ENCODE results near the gene PIP5K1A. TPM values are rescaled to one million over a fixed set of nuclear protein-coding genes. Genes with fewer than 3 reads are reported as not detected.
A peak's percentile ranks its signal among the peaks of the same experiment; 100 is the strongest.
"Not testable (repeated sequence)": the region's sequence is repeated elsewhere in the genome, so short reads cannot be mapped to it uniquely, and the experiment has no call there.

Gene PIP5K1A
- total RNA-seq, 4 donors from 2014 or later = 66.8 to 240 (median 92.6) TPM

DNA sequence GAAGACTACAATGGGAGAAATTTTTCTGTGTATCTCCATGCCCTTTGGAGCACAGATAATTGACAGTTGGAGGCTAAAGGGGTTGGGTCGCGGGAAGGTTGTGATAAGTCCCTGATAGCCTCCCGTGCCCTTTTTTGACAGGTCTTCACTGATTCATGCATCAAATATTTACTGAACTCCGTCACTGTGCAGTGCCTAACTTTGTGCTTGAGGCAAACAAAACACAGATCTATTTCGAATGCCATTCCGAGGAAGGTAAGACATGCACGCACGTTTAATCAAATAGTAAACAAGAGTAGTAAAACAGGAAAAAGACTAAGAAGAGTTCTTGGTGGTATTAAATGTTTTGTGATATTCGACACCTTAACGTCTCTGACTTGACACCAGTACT lies 494 bp upstream of the PIP5K1A start:
- intact Hi-C loops (cut with DNase I; ENCODE audit: low total_unique reads) = loop anchor here (10.0 kb wide), 1 partner anchor 57 kb away; the partner anchor contains the start of gene PSMD4

DNA sequence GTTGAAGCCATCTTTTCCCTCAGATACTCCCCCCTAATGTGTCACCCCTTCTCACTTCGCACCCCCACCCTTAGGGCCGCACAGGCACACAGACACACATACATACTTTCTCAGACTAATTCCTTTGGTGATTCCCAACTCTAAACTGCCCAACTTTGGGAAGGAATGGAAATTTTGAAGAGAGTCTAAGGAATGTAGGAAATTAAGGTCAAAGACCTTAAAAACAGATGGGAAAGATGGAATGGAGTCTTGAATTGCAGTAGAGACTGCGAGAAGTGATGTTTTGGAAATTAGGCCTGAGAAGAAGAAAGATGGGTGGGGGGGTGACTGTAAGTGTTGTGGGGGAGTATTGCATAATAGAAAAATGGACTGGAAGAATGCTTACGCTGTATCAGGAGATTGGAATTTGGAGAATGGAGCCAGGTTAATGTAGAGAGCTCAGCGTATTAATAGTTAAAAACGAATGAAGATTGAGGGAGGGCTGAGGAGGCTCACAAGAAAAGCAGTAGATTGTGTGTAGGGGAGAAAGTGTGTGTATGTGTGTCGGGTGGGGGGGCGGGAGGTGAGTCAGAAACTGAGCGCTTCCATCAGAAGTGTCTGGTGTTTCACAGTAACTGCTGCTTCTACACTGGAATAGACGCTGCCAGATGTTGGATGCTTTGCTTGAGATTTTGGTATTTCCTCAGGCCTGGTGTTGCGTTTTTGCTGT lies 1.7 kb downstream of the PIP5K1A start:
- no peaks in the 10 kb centered on the region for H3K36me3 ChIP-seq
- intact Hi-C loops (cut with DNase I; ENCODE audit: low total_unique reads) = loop anchor here (10.0 kb wide), 1 partner anchor 55 kb away; the partner anchor contains the start of gene PSMD4
- no peaks in the 10 kb centered on the region for H3K27me3 ChIP-seq
- DNase-seq = peak in 1 of 2 donors; percentile 57
- TF ChIP-seq, protein P1, sequence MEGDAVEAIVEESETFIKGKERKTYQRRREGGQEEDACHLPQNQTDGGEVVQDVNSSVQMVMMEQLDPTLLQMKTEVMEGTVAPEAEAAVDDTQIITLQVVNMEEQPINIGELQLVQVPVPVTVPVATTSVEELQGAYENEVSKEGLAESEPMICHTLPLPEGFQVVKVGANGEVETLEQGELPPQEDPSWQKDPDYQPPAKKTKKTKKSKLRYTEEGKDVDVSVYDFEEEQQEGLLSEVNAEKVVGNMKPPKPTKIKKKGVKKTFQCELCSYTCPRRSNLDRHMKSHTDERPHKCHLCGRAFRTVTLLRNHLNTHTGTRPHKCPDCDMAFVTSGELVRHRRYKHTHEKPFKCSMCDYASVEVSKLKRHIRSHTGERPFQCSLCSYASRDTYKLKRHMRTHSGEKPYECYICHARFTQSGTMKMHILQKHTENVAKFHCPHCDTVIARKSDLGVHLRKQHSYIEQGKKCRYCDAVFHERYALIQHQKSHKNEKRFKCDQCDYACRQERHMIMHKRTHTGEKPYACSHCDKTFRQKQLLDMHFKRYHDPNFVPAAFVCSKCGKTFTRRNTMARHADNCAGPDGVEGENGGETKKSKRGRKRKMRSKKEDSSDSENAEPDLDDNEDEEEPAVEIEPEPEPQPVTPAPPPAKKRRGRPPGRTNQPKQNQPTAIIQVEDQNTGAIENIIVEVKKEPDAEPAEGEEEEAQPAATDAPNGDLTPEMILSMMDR (IDR thresholded peaks at IDR 0.05) = no peak
- TF ChIP-seq POLR2A (IDR thresholded peaks at IDR 0.05) = no peak
- H3K4me1 ChIP-seq = peaks cover 0 to 9% of the 10 kb centered on the region in 2 donors
- H3K4me3 ChIP-seq = peak overlapping the region; percentile 69 to 75
- no peaks in the 10 kb centered on the region for H3K9me3 ChIP-seq
- peak overlapping the region; percentile 88 to 92 for H3K27ac ChIP-seq

More for the DNA sequence above, 494 bp upstream of the PIP5K1A start:
- Histone ChIP-seq H3K4me1 (peaks cover 0 to 9% of the 10 kb centered on the region in 2 donors), H3K4me3 (peak overlapping the region; percentile 69 to 75), H3K36me3 (no peaks in the 10 kb centered on the region), H3K27ac (peak overlapping the region; percentile 88 to 92), H3K9me3 (no peaks in the 10 kb centered on the region), H3K27me3 (no peaks in the 10 kb centered on the region)
- DNase-seq = no peak
- TF ChIP-seq, protein P1 (IDR thresholded peaks at IDR 0.05) = no peak
- no peak for TF ChIP-seq POLR2A (IDR thresholded peaks at IDR 0.05)

DNA sequence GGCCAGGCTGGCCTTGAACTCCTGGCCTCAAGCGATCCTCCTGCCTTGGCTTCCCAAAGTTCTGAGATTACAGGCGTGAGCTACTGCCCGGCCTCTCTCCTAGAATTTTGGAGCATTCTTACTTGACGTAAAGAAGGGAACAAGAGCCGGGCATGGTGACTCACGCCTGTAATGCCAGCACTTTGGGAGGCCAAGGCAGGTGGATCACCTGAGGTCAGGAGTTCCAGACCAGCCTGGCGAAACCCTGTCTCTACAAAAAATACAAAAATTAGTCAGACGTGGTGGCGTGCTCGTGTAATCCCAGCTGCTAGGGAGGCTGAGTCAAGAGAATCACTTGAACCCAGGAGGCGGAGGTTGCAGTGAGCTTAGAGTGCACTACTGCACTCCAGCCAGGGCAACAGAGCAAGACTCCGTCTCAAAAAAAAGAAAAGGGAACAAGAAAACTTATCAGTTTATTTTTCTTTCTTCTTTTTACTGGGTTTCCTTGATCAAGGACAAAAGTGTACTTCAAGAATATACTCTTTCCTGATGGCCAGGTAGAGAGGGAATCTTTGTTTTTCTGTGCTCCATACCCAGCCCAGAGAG lies 7.1 kb downstream of the PIP5K1A start:
- DNase-seq; H3K27ac ChIP-seq; H3K36me3 ChIP-seq; intact Hi-C loops (cut with DNase I; ENCODE audit: low total_unique reads); H3K27me3 ChIP-seq; H3K4me1 ChIP-seq; H3K9me3 ChIP-seq; H3K4me3 ChIP-seq: not testable (repeated sequence)

DNA sequence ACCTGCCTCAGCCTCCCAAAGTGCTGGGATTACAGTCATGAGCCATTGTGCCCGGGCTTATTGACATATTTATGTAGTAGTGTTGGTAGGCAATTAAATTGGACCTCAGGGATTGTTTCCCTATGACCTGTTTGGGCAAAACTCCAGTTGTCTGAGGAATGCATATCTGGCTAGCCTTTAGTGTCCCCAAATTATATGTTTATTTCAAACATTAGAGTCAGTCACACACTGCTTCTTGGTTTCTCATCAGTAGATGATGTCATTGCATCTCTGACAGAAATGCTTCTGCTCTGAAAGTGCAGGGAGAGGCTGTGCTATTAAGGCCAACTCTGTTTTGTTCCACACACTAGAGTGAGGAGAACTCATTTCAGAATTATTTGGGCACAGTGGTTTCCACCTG lies 12.5 kb downstream of the PIP5K1A start:
- no peak for TF ChIP-seq POLR2A (IDR thresholded peaks at IDR 0.05)
- TF ChIP-seq, protein P1 (IDR thresholded peaks at IDR 0.05) = no peak
- Histone ChIP-seq H3K27me3 (no peaks in the 10 kb centered on the region), H3K4me1 (no peaks in the 10 kb centered on the region), H3K4me3 (no peak overlapping the region), H3K27ac (no peak overlapping the region), H3K9me3 (no peaks in the 10 kb centered on the region), H3K36me3 (no peaks in the 10 kb centered on the region)
- intact Hi-C loops (cut with DNase I; ENCODE audit: low total_unique reads) = no loop called here
- no peak for DNase-seq

DNA sequence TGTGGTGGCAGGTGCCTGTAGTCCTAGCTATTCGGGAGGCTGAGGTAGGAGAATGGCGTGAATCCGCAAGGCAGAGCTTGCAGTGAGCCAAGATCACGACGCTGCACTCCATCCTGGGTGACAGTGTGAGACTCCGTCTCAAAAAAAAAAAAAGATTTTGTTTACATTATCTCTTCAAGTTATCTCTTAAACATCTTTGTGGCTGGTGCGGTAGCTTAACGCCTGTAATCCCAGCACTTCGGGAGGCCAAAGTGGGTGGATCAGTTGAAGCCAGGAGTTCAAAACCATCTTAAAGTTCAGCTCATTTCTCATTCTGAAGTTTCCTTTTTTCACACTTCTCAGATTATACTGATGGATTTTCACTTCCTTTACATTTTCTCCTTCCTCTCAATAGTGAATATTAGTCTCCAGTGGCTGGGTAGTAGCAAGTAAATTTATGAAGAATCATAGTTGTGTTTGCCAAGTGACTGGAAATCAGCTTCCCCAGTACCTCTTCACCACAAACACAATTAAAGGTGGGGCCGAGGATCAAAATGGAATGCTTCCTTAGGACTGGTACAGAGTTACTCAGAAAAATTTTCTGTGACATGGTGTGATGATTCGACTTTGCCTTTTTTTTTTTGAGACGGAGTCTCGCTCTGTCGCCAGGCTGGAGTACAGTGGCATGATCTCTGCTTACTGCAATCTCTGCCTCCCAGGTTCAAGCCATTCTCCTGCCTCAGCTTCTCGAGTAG lies 13.8 kb downstream of the PIP5K1A start:
- Histone ChIP-seq H3K4me3 (no peak overlapping the region), H3K27me3 (no peaks in the 10 kb centered on the region), H3K27ac (no peak overlapping the region), H3K4me1 (no peaks in the 10 kb centered on the region), H3K9me3 (no peaks in the 10 kb centered on the region), H3K36me3 (no peaks in the 10 kb centered on the region)
- intact Hi-C loops (cut with DNase I; ENCODE audit: low total_unique reads) = no loop called here
- TF ChIP-seq, protein P1 (IDR thresholded peaks at IDR 0.05) = no peak
- TF ChIP-seq POLR2A (IDR thresholded peaks at IDR 0.05) = no peak
- no peak for DNase-seq

All from uterus (tissue), 4 donors.